ENCODE data around the gene CLEC17A.
"Not testable (repeated sequence)": the region's sequence is repeated elsewhere in the genome, so short reads cannot be mapped to it uniquely, and the experiment has no call there.

CLEC17A gene

GRCh38 chr19:14544047-14544446 lies 38.8 kb upstream of the CLEC17A start:
- no peak for DNase-seq (ENCODE audit: low read depth, low spot score)
- TF ChIP-seq, protein P1, sequence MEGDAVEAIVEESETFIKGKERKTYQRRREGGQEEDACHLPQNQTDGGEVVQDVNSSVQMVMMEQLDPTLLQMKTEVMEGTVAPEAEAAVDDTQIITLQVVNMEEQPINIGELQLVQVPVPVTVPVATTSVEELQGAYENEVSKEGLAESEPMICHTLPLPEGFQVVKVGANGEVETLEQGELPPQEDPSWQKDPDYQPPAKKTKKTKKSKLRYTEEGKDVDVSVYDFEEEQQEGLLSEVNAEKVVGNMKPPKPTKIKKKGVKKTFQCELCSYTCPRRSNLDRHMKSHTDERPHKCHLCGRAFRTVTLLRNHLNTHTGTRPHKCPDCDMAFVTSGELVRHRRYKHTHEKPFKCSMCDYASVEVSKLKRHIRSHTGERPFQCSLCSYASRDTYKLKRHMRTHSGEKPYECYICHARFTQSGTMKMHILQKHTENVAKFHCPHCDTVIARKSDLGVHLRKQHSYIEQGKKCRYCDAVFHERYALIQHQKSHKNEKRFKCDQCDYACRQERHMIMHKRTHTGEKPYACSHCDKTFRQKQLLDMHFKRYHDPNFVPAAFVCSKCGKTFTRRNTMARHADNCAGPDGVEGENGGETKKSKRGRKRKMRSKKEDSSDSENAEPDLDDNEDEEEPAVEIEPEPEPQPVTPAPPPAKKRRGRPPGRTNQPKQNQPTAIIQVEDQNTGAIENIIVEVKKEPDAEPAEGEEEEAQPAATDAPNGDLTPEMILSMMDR (IDR thresholded peaks at IDR 0.05; ENCODE audit: low read depth, low read length), result no peak
- no peak overlapping the region for H3K4me3 ChIP-seq (ENCODE audit: low read depth, low read length)
- in situ Hi-C loops (cut with HindIII; ENCODE audit: low sequenced_read_pairs), result no loop called here

GRCh38 chr19:14544977-14545715 lies 37.7 kb upstream of the CLEC17A start:
- in situ Hi-C loops (cut with HindIII; ENCODE audit: low sequenced_read_pairs), result no loop called here
- H3K4me3 ChIP-seq (ENCODE audit: low read depth, low read length), result no peak overlapping the region
- DNase-seq (ENCODE audit: low read depth, low spot score), result no peak
- TF ChIP-seq, protein P1 (IDR thresholded peaks at IDR 0.05; ENCODE audit: low read depth, low read length), result no peak

DNA sequence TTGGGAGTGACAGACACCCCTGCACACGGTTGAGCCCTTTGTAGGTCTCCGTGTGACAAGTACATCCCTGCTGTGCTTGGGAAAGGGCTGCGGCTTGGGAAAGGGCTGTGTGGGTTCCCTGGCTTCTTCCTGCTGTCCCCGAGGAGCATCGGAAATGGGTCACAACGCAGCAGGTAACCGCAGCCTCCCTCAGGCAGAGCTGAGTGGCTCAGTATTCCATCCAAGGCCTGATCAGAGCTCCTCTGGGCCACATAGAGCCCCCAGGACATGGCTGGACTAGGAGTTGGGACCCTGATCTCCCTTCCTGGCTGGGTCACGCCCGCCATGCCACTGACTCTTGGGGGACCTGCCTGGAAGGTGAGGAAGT lies 37.2 kb upstream of the CLEC17A start:
- in situ Hi-C loops (cut with HindIII; ENCODE audit: low sequenced_read_pairs), result no loop called here
- DNase-seq (ENCODE audit: low read depth, low spot score), result no peak
- TF ChIP-seq, protein P1 (IDR thresholded peaks at IDR 0.05; ENCODE audit: low read depth, low read length), result no peak
- H3K4me3 ChIP-seq (ENCODE audit: low read depth, low read length), result no peak overlapping the region

GRCh38 chr19:14550201-14550754 lies 32.6 kb upstream of the CLEC17A start:
- DNase-seq (ENCODE audit: low read depth, low spot score), result no peak
- in situ Hi-C loops (cut with HindIII; ENCODE audit: low sequenced_read_pairs), result no loop called here
- TF ChIP-seq, protein P1 (IDR thresholded peaks at IDR 0.05; ENCODE audit: low read depth, low read length), result no peak
- H3K4me3 ChIP-seq (ENCODE audit: low read depth, low read length), result no peak overlapping the region

GRCh38 chr19:14551134-14552005 lies 31.5 kb upstream of the CLEC17A start:
- DNase-seq (ENCODE audit: low read depth, low spot score); in situ Hi-C loops (cut with HindIII; ENCODE audit: low sequenced_read_pairs); H3K4me3 ChIP-seq (ENCODE audit: low read depth, low read length): not testable (repeated sequence)
- TF ChIP-seq, protein P1 (IDR thresholded peaks at IDR 0.05; ENCODE audit: low read depth, low read length), result peak; percentile 28

- in situ Hi-C loops (cut with HindIII; ENCODE audit: low sequenced_read_pairs); DNase-seq (ENCODE audit: low read depth, low spot score); H3K4me3 ChIP-seq (ENCODE audit: low read depth, low read length): not testable (repeated sequence)
These were observed 30.9 kb upstream of the CLEC17A start for GRCh38 chr19:14552006-14552360.
